ENCODE data around the gene SKA1. TPM values are rescaled to one million over a fixed set of nuclear protein-coding genes. Genes with fewer than 3 reads are reported as not detected.
A peak's percentile ranks its signal among the peaks of the same experiment; 100 is the strongest.

Gene SKA1, protein sequence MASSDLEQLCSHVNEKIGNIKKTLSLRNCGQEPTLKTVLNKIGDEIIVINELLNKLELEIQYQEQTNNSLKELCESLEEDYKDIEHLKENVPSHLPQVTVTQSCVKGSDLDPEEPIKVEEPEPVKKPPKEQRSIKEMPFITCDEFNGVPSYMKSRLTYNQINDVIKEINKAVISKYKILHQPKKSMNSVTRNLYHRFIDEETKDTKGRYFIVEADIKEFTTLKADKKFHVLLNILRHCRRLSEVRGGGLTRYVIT
- 4.3 TPM for polyA plus RNA-seq
- long read RNA-seq, donor 1, partial matches to known transcripts = 0 of 1 reads
- long read RNA-seq, donor 1, other reads (novel, unspliced or antisense) = 0 of 1 reads
- long read RNA-seq, donor 2, partial matches to known transcripts = 0 of 1 reads
- long read RNA-seq, donor 2, other reads (novel, unspliced or antisense) = 0 of 1 reads
- long read RNA-seq, donor 3 = 0 reads
- long read RNA-seq, donor 4 = 0 reads
- long read RNA-seq, donor 5, partial matches to known transcripts = 0 of 1 reads
- long read RNA-seq, donor 5, other reads (novel, unspliced or antisense) = 0 of 1 reads
- long read RNA-seq, donor 6 = 0 reads
- long read RNA-seq, donor 7, partial matches to known transcripts = 0 of 1 reads
- long read RNA-seq, donor 7, other reads (novel, unspliced or antisense) = 0 of 1 reads
- long read RNA-seq, donor 8, partial matches to known transcripts = 0 of 1 reads
- long read RNA-seq, donor 8, other reads (novel, unspliced or antisense) = 0 of 1 reads
- long read RNA-seq, donor 9 = 0 reads
- long read RNA-seq, donor 10 = 0 reads
- long read RNA-seq, donor 11 = 0 reads

DNA sequence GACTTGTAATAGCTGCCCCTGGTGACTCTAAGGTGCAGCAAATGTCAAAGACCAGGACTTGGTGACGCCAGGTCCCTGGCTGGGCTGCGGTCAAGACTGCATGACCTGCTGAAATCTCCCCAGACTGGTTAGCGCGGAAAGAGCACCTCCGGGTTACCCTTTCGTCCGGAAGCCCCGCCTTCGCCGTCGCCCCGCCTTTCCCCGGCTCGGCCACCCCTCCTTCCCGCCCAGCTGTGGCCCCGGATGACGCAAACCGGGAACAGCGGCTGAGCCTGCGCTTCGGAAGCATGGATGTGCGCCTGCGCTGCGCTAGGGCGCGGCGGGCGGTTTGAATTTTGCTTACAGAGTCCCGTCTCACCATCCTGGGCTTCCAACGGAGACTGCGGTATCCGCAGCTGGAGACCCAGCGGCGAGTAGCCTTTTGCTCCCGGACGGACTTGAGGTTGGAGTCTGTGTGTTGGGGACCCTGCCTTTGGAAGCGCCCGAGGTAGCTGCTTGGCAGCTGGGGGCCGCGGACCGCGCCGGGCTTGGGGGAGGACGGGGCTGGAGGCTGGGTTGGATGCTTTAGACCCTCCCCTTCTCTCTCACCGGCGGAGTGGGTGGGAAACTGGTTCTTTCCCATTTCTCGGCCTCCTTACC is at the start of gene SKA1:
Gene SKA1 (plus strand): TSS at position 294 of the 639 bp plus-strand sequence. CDS start 785 bp downstream, outside the sequence.
- Histone ChIP-seq H3K27me3 (ENCODE audit: control insufficient read depth, insufficient read depth, low read length) (no peaks in the 10 kb centered on the region), H3K36me3 (ENCODE audit: control insufficient read depth, insufficient read depth, low read length) (no peaks in the 10 kb centered on the region), H3K27ac (ENCODE audit: low read length) (peak within 1 kb of the TSS; percentile 92), H3K4me1 (ENCODE audit: control insufficient read depth, insufficient read depth, low read length) (peaks cover 13% of the 10 kb centered on the region), H3K9me3 (ENCODE audit: control insufficient read depth, low read depth, low read length) (peaks cover 9% of the 10 kb centered on the region), H3K4me3 (ENCODE audit: low read length) (peak within 1 kb of the TSS; percentile 69)
- WGBS (ENCODE audit: insufficient coverage, low lambda C conversion rate) = 0% methylated on average over 2 of the region's 47 CpGs
- peak; percentile 95 to 96 for DNase-seq

DNA sequence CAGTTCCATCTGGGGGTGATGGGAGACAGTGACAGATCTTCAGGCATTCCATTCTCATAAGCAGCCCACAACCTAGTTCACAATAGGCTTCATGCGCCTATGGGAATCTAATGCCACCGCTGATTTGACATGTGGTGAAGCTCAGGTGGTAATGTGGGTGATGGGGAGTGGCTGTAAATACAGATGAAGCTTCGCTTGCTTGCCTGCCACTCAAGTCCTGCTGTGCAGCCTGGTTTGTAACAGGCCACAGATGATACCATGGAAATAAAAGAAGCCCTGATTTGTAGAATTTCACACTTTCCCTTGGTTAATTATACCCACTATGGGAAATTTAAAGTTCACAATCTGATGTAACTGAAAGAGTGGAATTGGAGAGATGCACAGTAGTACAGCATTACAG is 46.9 kb upstream of the SKA1 start:
- Histone ChIP-seq H3K36me3 (ENCODE audit: control insufficient read depth, insufficient read depth, low read length) (no peaks in the 10 kb centered on the region), H3K27ac (ENCODE audit: low read length) (no peak overlapping the region), H3K9me3 (ENCODE audit: control insufficient read depth, low read depth, low read length) (no peaks in the 10 kb centered on the region), H3K27me3 (ENCODE audit: control insufficient read depth, insufficient read depth, low read length) (peaks cover 3% of the 10 kb centered on the region), H3K4me3 (ENCODE audit: low read length) (no peak overlapping the region), H3K4me1 (ENCODE audit: control insufficient read depth, insufficient read depth, low read length) (no peaks in the 10 kb centered on the region)
- no CpG with 5 or more reads among the region's 3 CpGs for WGBS (ENCODE audit: insufficient coverage, low lambda C conversion rate)
- DNase-seq = no peak

- H3K9me3 ChIP-seq (ENCODE audit: control insufficient read depth, low read depth, low read length) = no peaks in the 10 kb centered on the region
- no peak overlapping the region for H3K27ac ChIP-seq (ENCODE audit: low read length)
- no peaks in the 10 kb centered on the region for H3K36me3 ChIP-seq (ENCODE audit: control insufficient read depth, insufficient read depth, low read length)
- no peaks in the 10 kb centered on the region for H3K4me1 ChIP-seq (ENCODE audit: control insufficient read depth, insufficient read depth, low read length)
- no peak for DNase-seq
- peaks cover 3% of the 10 kb centered on the region for H3K27me3 ChIP-seq (ENCODE audit: control insufficient read depth, insufficient read depth, low read length)
- H3K4me3 ChIP-seq (ENCODE audit: low read length) = no peak overlapping the region
Observed at GRCh38 chr18:50330176-50330575, 44.7 kb upstream of the SKA1 start.

DNA sequence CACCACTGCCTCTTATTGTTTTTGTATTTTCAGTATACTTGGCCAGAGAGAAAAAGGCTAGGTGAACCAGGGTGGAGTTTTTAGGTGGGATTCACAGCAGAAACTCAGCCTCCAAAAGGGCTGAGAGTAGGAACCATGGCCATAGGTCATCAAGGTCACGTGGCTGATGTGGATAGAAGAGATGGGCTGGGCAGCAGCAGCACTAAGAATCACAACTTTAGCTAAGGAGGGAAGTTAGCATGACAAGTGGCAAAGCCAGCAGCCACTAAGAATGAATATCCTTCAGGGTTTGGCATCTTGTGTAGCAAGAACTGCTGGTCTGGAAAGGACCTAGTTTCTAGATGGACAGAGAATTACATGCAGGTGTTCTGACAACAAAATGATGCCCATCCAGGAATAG is 43.2 kb upstream of the SKA1 start:
- DNase-seq = no peak
- peaks cover 3% of the 10 kb centered on the region for H3K27me3 ChIP-seq (ENCODE audit: control insufficient read depth, insufficient read depth, low read length)
- no peaks in the 10 kb centered on the region for H3K9me3 ChIP-seq (ENCODE audit: control insufficient read depth, low read depth, low read length)
- WGBS (ENCODE audit: insufficient coverage, low lambda C conversion rate) = no CpG with 5 or more reads among the region's 1 CpG
- H3K36me3 ChIP-seq (ENCODE audit: control insufficient read depth, insufficient read depth, low read length) = no peaks in the 10 kb centered on the region
- no peak overlapping the region for H3K4me3 ChIP-seq (ENCODE audit: low read length)
- H3K4me1 ChIP-seq (ENCODE audit: control insufficient read depth, insufficient read depth, low read length) = no peaks in the 10 kb centered on the region
- H3K27ac ChIP-seq (ENCODE audit: low read length) = no peak overlapping the region

- WGBS (ENCODE audit: insufficient coverage, low lambda C conversion rate) = 100% methylated on average over 1 of the region's 7 CpGs
- Histone ChIP-seq H3K27ac (ENCODE audit: low read length) (no peak overlapping the region), H3K27me3 (ENCODE audit: control insufficient read depth, insufficient read depth, low read length) (no peaks in the 10 kb centered on the region), H3K4me3 (ENCODE audit: low read length) (no peak overlapping the region), H3K9me3 (ENCODE audit: control insufficient read depth, low read depth, low read length) (no peaks in the 10 kb centered on the region), H3K36me3 (ENCODE audit: control insufficient read depth, insufficient read depth, low read length) (no peaks in the 10 kb centered on the region), H3K4me1 (ENCODE audit: control insufficient read depth, insufficient read depth, low read length) (no peaks in the 10 kb centered on the region)
- no peak for DNase-seq
Observed at GRCh38 chr18:50334546-50335152, 40.2 kb upstream of the SKA1 start.

DNA sequence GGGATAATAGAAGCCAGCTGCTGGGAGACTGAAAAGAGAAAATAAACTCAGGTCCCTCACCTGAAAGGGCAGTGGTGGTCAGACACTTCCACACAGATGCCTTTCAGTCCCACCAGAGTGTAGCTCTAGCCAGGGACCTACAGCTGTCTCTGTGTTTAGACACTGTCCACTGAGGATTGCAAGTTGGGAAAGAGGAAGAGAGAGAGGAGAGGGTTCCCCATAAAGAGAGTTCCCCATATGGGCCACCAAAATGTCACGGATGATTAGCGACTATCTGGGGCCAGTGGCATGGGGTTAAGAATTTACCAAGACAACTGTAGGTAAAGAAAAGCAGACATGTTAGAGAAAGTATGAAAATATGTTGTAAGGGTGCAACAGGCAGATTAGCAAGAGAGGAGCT is 36.7 kb upstream of the SKA1 start:
- H3K4me1 ChIP-seq (ENCODE audit: control insufficient read depth, insufficient read depth, low read length) = no peaks in the 10 kb centered on the region
- no peak for DNase-seq
- no peaks in the 10 kb centered on the region for H3K9me3 ChIP-seq (ENCODE audit: control insufficient read depth, low read depth, low read length)
- no peaks in the 10 kb centered on the region for H3K27me3 ChIP-seq (ENCODE audit: control insufficient read depth, insufficient read depth, low read length)
- WGBS (ENCODE audit: insufficient coverage, low lambda C conversion rate) = no CpG with 5 or more reads among the region's 2 CpGs
- no peak overlapping the region for H3K27ac ChIP-seq (ENCODE audit: low read length)
- H3K36me3 ChIP-seq (ENCODE audit: control insufficient read depth, insufficient read depth, low read length) = no peaks in the 10 kb centered on the region
- H3K4me3 ChIP-seq (ENCODE audit: low read length) = no peak overlapping the region

- DNase-seq = no peak
- no peaks in the 10 kb centered on the region for H3K27me3 ChIP-seq (ENCODE audit: control insufficient read depth, insufficient read depth, low read length)
- H3K4me3 ChIP-seq (ENCODE audit: low read length) = no peak overlapping the region
- H3K4me1 ChIP-seq (ENCODE audit: control insufficient read depth, insufficient read depth, low read length) = no peaks in the 10 kb centered on the region
- H3K36me3 ChIP-seq (ENCODE audit: control insufficient read depth, insufficient read depth, low read length) = no peaks in the 10 kb centered on the region
- H3K27ac ChIP-seq (ENCODE audit: low read length) = no peak overlapping the region
- H3K9me3 ChIP-seq (ENCODE audit: control insufficient read depth, low read depth, low read length) = no peaks in the 10 kb centered on the region
- WGBS (ENCODE audit: insufficient coverage, low lambda C conversion rate) = no CpG with 5 or more reads among the region's 2 CpGs
Observed at GRCh38 chr18:50338715-50339114, 36.1 kb upstream of the SKA1 start.

- Histone ChIP-seq H3K27me3 (ENCODE audit: control insufficient read depth, insufficient read depth, low read length) (no peaks in the 10 kb centered on the region), H3K4me1 (ENCODE audit: control insufficient read depth, insufficient read depth, low read length) (no peaks in the 10 kb centered on the region), H3K4me3 (ENCODE audit: low read length) (no peak overlapping the region), H3K9me3 (ENCODE audit: control insufficient read depth, low read depth, low read length) (no peaks in the 10 kb centered on the region), H3K27ac (ENCODE audit: low read length) (no peak overlapping the region), H3K36me3 (ENCODE audit: control insufficient read depth, insufficient read depth, low read length) (no peaks in the 10 kb centered on the region)
- DNase-seq = no peak
- WGBS (ENCODE audit: insufficient coverage, low lambda C conversion rate) = no CpG with 5 or more reads among the region's 24 CpGs
Observed at GRCh38 chr18:50340078-50340477, 34.8 kb upstream of the SKA1 start.

- no CpG with 5 or more reads among the region's 2 CpGs for WGBS (ENCODE audit: insufficient coverage, low lambda C conversion rate)
- Histone ChIP-seq H3K36me3 (ENCODE audit: control insufficient read depth, insufficient read depth, low read length) (no peaks in the 10 kb centered on the region), H3K4me1 (ENCODE audit: control insufficient read depth, insufficient read depth, low read length) (no peaks in the 10 kb centered on the region), H3K9me3 (ENCODE audit: control insufficient read depth, low read depth, low read length) (no peaks in the 10 kb centered on the region), H3K4me3 (ENCODE audit: low read length) (no peak overlapping the region), H3K27me3 (ENCODE audit: control insufficient read depth, insufficient read depth, low read length) (no peaks in the 10 kb centered on the region), H3K27ac (ENCODE audit: low read length) (no peak overlapping the region)
- no peak for DNase-seq
Observed at GRCh38 chr18:50341443-50341842, 33.4 kb upstream of the SKA1 start.

- Histone ChIP-seq H3K4me3 (ENCODE audit: low read length) (no peak overlapping the region), H3K4me1 (ENCODE audit: control insufficient read depth, insufficient read depth, low read length) (no peaks in the 10 kb centered on the region), H3K27ac (ENCODE audit: low read length) (no peak overlapping the region), H3K9me3 (ENCODE audit: control insufficient read depth, low read depth, low read length) (no peaks in the 10 kb centered on the region), H3K36me3 (ENCODE audit: control insufficient read depth, insufficient read depth, low read length) (no peaks in the 10 kb centered on the region), H3K27me3 (ENCODE audit: control insufficient read depth, insufficient read depth, low read length) (no peaks in the 10 kb centered on the region)
- 89% methylated on average over 2 of the region's 2 CpGs for WGBS (ENCODE audit: insufficient coverage, low lambda C conversion rate)
- DNase-seq = no peak
Observed at GRCh38 chr18:50350699-50351098, 24.1 kb upstream of the SKA1 start.
